Sigmoid colon (tissue), 4 donors: ENCODE results near the gene IGFL1.

ENCODE experiments used
- CTCF ChIP-seq, 4 experiments: fragments of 450-650 bp in 3 of 4; fragments of 200-600 bp in 1 of 4; IDR thresholded peaks; one replicate each; pipeline ENCODE4 v1.5.1; 2016 to 2019; ENCODE audit warnings: antibody characterized with exemption in 4 of 4, mild to moderate bottlenecking in 3 of 4, moderate library complexity in 2 of 4
- EP300 ChIP-seq, 4 donors: sonication (generic); formaldehyde crosslinking; IDR thresholded peaks; one replicate each; pipeline ENCODE4 v1.6.1; 2017; ENCODE audit warnings: antibody characterized with exemption in 4 of 4
- POLR2A ChIP-seq, 2 donors: fragments of 450-650 bp; IDR thresholded peaks; one replicate each; pipeline ENCODE4 v1.6.1; 2016; ENCODE audit warnings: antibody characterized with exemption in 2 of 2, mild to moderate bottlenecking in 2 of 2, moderate library complexity in 2 of 2
- POLR2AphosphoS5 ChIP-seq, 4 donors: sonication (generic); formaldehyde crosslinking; IDR thresholded peaks; one replicate each; pipeline ENCODE4 v1.6.1; 2017; ENCODE audit warnings: antibody characterized with exemption in 4 of 4

DNA sequence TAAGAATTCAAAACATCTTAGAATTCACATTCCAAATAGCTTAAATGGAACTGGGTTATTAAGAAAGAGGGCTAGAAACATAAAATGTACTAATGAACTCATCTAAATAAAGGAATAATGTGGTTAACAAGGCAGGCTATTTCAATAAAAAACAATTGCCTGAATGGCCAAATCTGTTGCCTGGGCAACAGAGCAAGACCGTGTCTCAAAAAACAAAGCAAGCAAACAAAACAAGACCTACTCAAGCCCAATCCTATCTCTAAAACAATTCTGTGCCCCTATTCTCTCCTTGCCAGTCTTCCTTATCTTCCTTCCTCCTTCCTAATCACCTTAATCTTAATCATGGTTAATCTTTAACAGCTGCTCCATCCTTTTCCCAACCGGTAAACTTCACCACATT, 12.1 kb downstream of the IGFL1 start:
- TF ChIP-seq CTCF (IDR thresholded peaks at IDR 0.05), result no peak
- TF ChIP-seq POLR2A (IDR thresholded peaks at IDR 0.05), result no peak
- TF ChIP-seq EP300 (IDR thresholded peaks at IDR 0.05), result no peak
- no peak for TF ChIP-seq POLR2AphosphoS5 (IDR thresholded peaks at IDR 0.05)
